SK-N-DZ (cell line): ENCODE results near the gene MSLN.

Source experiments
- DNase-seq: peaks from one replicate; pipeline ENCODE4 v3.0.0-alpha.2; 2015; ENCODE audit warnings: low spot score

Gene MSLN

DNA sequence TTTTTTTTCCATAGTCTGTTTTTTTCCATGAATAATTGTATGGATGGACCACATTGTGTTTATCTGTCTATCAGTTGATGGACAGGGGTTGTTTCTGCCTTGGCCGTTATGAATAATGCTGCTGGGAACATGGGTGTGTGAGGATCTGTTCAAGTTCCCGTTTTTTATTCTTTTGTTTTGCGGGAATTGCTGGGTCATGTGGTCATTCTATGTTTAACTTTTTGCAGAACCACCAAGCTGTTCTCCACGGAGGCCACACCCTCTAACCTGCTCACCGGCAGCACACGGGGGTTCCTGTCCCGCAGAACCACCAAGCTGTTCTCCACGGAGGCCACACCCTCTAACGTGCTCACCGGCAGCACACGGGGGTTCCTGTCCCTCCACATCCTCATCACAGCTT, 5.9 kb upstream of the MSLN start:
- DNase-seq = no peak

- no peak for DNase-seq
Observed at GRCh38 chr16:756428-756827, 4.1 kb upstream of the MSLN start.

DNA sequence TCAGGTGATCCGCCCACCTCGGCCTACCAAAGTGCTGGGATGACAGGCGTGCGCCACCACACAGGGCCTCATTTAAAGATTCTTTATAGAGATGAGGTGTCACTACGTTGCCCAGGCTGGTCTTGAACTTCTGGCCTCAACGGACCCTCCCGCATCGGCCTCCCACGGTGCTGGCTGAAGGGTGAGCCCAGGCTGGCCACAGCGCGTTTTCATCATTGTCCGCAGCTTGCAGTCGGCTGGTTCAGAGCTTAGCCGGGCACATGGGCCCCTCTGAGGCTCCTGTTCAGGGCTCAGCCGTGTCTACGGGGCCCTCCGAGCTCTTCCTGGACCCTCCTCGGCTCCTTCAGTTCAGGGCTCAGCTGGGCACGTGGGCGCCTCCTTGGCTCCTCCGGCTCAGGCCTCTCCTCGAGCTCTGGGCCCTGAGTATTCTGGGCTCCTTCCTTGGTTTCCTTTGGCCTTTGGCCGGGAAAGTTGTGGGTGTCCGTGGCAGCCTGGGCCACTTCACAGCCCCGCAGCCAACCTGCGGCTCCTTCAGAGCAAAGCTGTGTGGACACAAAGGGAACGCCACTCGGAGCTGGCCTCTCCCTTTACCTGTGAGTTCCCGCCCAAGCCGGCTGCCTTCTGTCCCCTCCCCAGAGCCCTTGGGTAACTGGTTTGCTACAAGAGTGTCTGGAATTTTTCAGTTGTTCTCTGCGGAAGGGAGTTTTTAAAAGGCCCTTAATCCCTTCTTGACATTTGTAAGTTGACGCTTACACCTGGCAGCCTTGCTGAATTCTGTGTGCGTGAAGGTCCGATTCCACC, 1.2 kb upstream of the MSLN start:
- DNase-seq = no peak

- DNase-seq = no peak
Observed at GRCh38 chr16:760065-760464, 469 bp upstream of the MSLN start.

GRCh38 chr16:761625-762513, 1.3 kb downstream of the MSLN start:
- no peak for DNase-seq

GRCh38 chr16:762595-763268, 2.2 kb downstream of the MSLN start:
- DNase-seq = no peak

DNA sequence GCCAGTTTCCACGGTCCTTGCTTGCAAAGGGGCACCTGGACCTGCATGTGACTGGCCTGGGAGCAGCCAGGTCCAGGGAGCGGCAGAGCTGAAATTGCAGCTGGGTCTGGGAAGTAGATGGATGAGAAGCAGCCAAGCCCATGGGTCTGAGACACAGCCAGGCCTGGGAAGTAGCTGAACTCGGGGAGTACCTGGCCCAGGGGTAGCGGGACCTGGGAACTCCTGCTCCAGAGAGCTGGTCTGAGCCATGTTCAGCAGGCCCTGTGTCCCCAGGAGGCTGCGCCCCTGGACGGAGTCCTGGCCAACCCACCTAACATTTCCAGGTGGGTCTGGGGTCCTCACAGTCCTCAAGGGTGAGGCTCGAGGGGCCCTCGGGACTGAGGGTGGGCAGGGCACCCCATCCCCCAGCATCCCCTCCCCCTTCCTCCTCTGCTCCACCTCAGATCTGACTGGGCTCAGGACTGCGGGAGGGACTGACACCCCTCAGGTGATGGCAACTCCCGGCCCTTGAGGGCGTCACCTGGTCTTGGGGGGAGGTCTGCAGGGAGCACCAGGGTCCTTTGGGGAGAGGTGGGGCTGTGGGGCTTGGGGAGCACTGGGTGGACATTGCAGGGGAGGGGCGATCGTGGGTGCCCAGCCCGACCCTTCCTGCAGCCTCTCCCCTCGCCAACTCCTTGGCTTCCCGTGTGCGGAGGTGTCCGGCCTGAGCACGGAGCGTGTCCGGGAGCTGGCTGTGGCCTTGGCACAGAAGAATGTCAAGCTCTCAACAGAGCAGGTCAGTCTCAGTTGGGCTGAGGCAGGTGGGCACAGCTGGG, 3.0 kb downstream of the MSLN start:
- DNase-seq = no peak

GRCh38 chr16:764184-764750, 3.7 kb downstream of the MSLN start:
- no peak for DNase-seq

- DNase-seq = no peak
Observed at GRCh38 chr16:764848-765487, 4.4 kb downstream of the MSLN start.

- DNase-seq = no peak
Observed at GRCh38 chr16:765488-765865, 4.9 kb downstream of the MSLN start.

GRCh38 chr16:766008-766819, 5.7 kb downstream of the MSLN start:
- no peak for DNase-seq

GRCh38 chr16:766820-767640, 6.5 kb downstream of the MSLN start:
- no peak for DNase-seq

- no peak for DNase-seq
Observed at GRCh38 chr16:767743-768235, 7.3 kb downstream of the MSLN start.

DNA sequence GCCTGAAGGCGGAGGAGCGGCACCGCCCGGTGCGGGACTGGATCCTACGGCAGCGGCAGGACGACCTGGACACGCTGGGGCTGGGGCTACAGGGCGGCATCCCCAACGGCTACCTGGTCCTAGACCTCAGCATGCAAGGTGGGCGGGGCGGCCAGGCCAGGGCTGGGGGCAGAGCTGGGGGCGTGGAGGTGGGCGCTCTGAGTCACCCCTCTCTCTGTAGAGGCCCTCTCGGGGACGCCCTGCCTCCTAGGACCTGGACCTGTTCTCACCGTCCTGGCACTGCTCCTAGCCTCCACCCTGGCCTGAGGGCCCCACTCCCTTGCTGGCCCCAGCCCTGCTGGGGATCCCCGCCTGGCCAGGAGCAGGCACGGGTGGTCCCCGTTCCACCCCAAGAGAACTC, 7.9 kb downstream of the MSLN start:
- no peak for DNase-seq

DNA sequence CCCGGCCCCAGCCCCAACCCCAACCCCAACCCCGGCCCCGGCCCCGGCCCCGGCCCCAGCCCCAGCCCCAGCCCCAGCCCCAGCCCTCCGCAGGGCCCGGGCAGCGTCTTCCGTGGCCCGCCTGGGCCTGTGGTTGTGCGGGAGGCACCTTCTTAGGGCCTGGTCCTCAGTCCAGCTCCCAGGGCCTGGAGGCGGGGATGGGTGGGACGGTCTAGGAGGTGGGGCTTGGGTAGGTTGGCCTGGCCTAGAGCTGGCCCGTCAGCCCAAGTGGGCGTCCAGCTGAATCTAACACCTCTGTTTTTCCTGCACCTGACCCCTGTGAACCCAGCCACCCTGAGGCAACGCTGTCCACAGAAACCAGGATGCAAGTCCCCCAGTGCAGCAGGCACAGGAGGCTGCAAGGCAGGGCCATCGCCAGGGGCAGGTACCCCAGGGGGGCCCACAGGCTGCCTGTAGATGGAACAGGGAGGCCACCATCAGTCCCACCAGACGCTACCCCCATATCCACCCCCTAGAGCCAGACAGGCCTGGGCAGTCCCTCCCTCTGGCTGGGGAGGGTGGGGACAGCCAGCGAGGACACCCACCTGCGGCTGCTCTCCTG, 8.8 kb downstream of the MSLN start:
- DNase-seq = no peak

- DNase-seq = no peak
Observed at GRCh38 chr16:769934-770333, 9.4 kb downstream of the MSLN start.

DNA sequence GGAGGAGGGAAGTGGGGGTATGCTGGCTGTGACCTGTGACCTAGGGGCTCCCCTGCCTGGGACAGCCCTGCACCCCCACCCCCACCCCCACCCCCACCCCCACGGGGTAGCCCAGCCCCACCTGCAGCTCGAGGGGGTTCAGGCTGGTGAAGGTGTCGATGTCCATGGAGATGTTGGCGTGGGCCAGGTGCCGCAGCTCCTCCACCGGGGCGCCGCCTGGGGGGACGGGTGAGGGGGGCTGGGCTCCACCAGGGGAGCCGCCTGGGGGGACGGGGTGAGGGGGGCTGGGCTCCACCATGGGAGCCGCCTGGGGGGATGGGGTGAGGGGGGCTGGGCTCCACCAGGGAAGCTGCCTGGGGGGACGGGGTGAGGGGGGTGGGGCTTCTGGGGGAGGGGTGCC, 9.9 kb downstream of the MSLN start:
- DNase-seq = no peak

DNA sequence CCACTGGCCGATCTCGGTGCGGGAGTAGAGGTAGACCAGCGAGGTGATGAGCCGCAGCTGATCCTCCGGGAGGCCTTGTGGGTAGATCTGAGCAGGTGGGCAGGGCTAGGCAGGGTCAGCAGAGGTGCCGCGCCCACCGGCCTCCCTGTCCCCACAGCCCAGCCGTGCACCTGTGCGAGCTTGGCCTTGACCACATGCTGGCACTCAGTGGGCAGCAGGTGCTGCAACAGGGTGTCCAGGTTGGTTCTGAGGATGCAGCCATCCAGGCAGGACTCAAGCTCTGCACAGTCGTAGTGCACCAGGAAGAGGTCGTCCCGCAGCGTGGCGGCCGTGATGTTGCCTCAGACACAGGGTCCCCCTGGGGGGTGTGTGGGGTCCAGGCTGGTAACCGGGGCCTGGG, 12.4 kb downstream of the MSLN start:
- DNase-seq = no peak
